Spinal cord (tissue), 10 donors: ENCODE results near the gene RPL10. TPM values are rescaled to one million over a fixed set of nuclear protein-coding genes. Genes with fewer than 3 reads are reported as not detected.
A peak's percentile ranks its signal among the peaks of the same experiment; 100 is the strongest.

Experiments used
- DNase-seq, 6 donors: peaks; one replicate each; pipeline versions ENCODE4 v3.0.0 to v3.0.0-alpha.2; 2013 to 2015; ENCODE audit warnings: low spot score in 6 of 6, low read depth in 4 of 6
- H3K27ac ChIP-seq: one replicate; pipeline ENCODE4 v1.5.1; 2013; ENCODE audit warnings: low read depth, low read length, control low read depth
- H3K27me3 ChIP-seq: one replicate; pipeline ENCODE4 v1.6.1; 2013; ENCODE audit warnings: low read length; ENCODE audit not compliant: control insufficient read depth, insufficient read depth
- H3K36me3 ChIP-seq: one replicate; pipeline ENCODE4 v1.6.1; 2013; ENCODE audit warnings: low read length; ENCODE audit not compliant: control insufficient read depth, insufficient read depth
- H3K4me1 ChIP-seq: one replicate; pipeline ENCODE4 v1.6.1; 2013; ENCODE audit warnings: low read length; ENCODE audit not compliant: control insufficient read depth, insufficient read depth
- H3K4me3 ChIP-seq: one replicate; pipeline ENCODE4 v1.5.1; 2013; ENCODE audit warnings: low read depth, low read length, control low read depth
- H3K9me3 ChIP-seq: one replicate; pipeline ENCODE4 v1.6.1; 2013; ENCODE audit warnings: low read length; ENCODE audit not compliant: control insufficient read depth, insufficient read depth
- WGBS: methylation state at CpG from one replicate; pipeline ENCODE4 v1.1.5; 2013; ENCODE audit warnings: missing lambda C conversion rate; ENCODE audit not compliant: insufficient coverage; 5-methylcytosine and 5-hydroxymethylcytosine counted together
- polyA plus RNA-seq, 2 donors: library from polyadenylated mRNA; unstranded; fragments of 120-200 nt; gene quantifications; one replicate each; pipeline ENCODE4 v1.2.1, GENCODE V29; 2013; ENCODE audit not compliant: insufficient read length in 2 of 2
- total RNA-seq, 2 donors: library from RNA; depleted of rRNA in 1 of 2; stranded (reverse); fragments of 120-200 nt in 1 of 2; fragments of >200 nt in 1 of 2; gene quantifications; one replicate each; pipeline versions ENCODE4 v1.2.3 to v1.2.4, GENCODE V29; 2013 to 2014
- donor health status: healthy.

The RPL10 gene
- total and polyA plus RNA-seq, 4 donors: 1,775 to 3,365 (median 2,025) TPM

DNA sequence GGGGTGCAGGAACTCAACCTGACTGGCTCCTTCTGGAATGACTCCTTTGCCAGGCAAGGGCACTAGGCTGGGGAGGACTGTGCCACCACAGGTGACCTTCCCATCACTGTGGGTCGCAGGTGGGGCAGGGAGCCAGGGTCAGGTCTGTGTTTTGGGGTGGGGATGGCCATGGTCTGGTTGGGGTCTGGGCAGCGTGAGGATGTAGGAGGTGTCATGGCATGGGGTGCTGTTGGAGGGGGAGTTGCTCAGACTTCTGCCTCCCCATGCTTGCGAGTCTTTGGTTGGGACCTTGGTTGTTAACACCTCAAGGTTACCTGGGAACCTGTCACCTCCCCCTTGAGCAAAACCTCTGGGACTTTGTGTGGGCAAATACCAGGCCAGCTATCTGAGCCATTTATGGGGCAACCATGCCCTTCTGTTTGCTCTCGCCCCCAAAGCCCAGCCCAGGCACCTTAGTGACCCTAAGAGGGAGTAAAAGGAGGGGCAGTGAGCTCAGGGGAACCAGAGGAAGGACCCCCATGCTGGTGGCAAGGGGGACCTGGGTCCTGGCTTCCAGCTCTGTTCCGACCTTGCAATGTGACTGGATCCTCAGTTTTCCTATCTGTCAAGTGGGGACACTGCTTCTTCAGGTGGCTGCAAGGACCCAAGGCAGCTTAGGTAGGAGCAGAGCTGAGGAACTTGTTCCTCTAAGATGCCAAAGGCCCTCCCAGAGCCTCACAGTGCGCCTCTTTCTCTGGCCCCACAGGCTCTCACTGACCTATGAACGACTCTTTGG lies 36.4 kb downstream of the RPL10 start:
- Histone ChIP-seq H3K27me3 (no peaks in the 10 kb centered on the region), H3K4me1 (peaks cover 37% of the 10 kb centered on the region), H3K36me3 (peaks cover 62% of the 10 kb centered on the region), H3K4me3 (no peak overlapping the region), H3K27ac (no peak overlapping the region), H3K9me3 (peaks cover 3% of the 10 kb centered on the region)
- WGBS: 75% methylated on average over 5 of the region's 7 CpGs
- no peak for DNase-seq

- WGBS: 85% methylated on average over 19 of the region's 19 CpGs
These were observed 37.1 kb downstream of the RPL10 start for GRCh38 chrX:154435171-154435733.

GRCh38 chrX:154436374-154436982 lies 38.3 kb downstream of the RPL10 start:
- Histone ChIP-seq H3K9me3 (peaks cover 3% of the 10 kb centered on the region), H3K4me3 (peak overlapping the region; percentile 29), H3K27ac (peak overlapping the region; percentile 79), H3K36me3 (peaks cover 71% of the 10 kb centered on the region), H3K27me3 (no peaks in the 10 kb centered on the region), H3K4me1 (peaks cover 40% of the 10 kb centered on the region)
- WGBS: 19% methylated on average over 46 of the region's 78 CpGs
- DNase-seq: peak in 2 of 6 donors; percentile 75 to 82

More at GRCh38 chrX:154435171-154435733, 37.1 kb downstream of the RPL10 start:
- no peak for DNase-seq
- Histone ChIP-seq H3K4me3 (no peak overlapping the region), H3K4me1 (peaks cover 37% of the 10 kb centered on the region), H3K9me3 (peaks cover 3% of the 10 kb centered on the region), H3K36me3 (peaks cover 68% of the 10 kb centered on the region), H3K27ac (no peak overlapping the region), H3K27me3 (no peaks in the 10 kb centered on the region)

- Histone ChIP-seq H3K27ac (peak within 1 kb of the TSS; percentile 79), H3K27me3 (no peaks in the 10 kb centered on the region), H3K4me3 (peak within 1 kb of the TSS; percentile 57), H3K36me3 (peaks cover 71% of the 10 kb centered on the region), H3K4me1 (peaks cover 37% of the 10 kb centered on the region), H3K9me3 (peaks cover 3% of the 10 kb centered on the region)
- WGBS: 21% methylated on average over 82 of the region's 93 CpGs
- DNase-seq: peak in 2 of 6 donors; percentile 34 to 77
These were observed 39.0 kb downstream of the RPL10 start, which contains the start of gene GDI1 for GRCh38 chrX:154436983-154437752. GDI1 (plus strand) TSS chrX:154437154; CDS start chrX:154437255, 101 bp downstream.

DNA sequence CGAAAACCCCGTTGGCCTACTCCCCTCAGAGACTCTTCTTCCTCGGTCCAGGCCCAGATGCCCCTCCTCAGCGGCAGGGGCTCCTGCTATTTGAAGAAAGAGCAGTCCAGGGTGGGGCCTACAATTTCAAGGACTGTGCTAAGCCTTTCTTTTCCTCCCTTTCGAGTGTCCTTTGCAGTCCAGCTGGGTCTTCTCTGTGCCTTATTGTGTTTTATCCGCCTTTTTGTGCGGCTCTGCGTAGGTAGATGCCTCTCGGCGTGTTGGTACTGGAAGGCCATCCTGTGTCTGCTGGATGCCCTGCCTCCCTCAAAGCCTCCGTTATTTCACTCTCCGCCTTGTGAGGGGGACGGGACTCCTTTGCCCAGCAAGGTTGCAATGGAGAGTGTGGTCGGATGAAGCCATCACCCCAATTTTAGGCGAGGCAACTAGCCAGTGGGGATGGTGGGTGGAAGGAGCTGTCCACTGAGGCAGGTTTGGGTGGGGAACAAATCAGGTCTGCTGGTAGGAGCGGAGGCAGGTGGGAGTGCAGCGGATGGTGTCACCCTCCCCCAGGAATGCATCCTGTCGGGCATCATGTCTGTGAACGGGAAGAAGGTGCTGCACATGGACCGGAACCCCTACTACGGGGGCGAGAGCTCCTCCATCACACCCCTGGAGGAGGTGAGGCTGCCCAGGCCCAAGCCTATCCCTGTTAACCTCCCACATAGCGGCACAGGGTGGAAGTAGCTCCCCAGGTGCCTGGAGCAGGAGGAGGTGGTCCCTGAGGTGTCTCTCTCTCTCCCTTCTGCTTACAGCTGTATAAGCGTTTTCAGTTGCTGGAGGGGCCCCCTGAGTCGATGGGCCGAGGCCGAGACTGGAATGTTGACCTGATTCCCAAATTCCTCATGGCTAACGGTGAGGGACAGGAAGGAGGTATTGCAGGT lies 40.1 kb downstream of the RPL10 start:
- peaks cover 34% of the 10 kb centered on the region for H3K4me1 ChIP-seq
- no peaks in the 10 kb centered on the region for H3K27me3 ChIP-seq
- DNase-seq: no peak
- peak overlapping the region; percentile 71 for H3K27ac ChIP-seq
- H3K4me3 ChIP-seq: peak overlapping the region; percentile 57
- WGBS: 53% methylated on average over 23 of the region's 28 CpGs
- H3K9me3 ChIP-seq: peaks cover 3% of the 10 kb centered on the region
- H3K36me3 ChIP-seq: peaks cover 72% of the 10 kb centered on the region

GRCh38 chrX:154439841-154440240 lies 41.7 kb downstream of the RPL10 start:
- no peak for DNase-seq
- Histone ChIP-seq H3K9me3 (peaks cover under 1% of the 10 kb centered on the region), H3K4me1 (peaks cover 45% of the 10 kb centered on the region), H3K4me3 (no peak overlapping the region), H3K27me3 (no peaks in the 10 kb centered on the region), H3K27ac (no peak overlapping the region), H3K36me3 (peaks cover 59% of the 10 kb centered on the region)
- WGBS: 86% methylated on average over 11 of the region's 18 CpGs

DNA sequence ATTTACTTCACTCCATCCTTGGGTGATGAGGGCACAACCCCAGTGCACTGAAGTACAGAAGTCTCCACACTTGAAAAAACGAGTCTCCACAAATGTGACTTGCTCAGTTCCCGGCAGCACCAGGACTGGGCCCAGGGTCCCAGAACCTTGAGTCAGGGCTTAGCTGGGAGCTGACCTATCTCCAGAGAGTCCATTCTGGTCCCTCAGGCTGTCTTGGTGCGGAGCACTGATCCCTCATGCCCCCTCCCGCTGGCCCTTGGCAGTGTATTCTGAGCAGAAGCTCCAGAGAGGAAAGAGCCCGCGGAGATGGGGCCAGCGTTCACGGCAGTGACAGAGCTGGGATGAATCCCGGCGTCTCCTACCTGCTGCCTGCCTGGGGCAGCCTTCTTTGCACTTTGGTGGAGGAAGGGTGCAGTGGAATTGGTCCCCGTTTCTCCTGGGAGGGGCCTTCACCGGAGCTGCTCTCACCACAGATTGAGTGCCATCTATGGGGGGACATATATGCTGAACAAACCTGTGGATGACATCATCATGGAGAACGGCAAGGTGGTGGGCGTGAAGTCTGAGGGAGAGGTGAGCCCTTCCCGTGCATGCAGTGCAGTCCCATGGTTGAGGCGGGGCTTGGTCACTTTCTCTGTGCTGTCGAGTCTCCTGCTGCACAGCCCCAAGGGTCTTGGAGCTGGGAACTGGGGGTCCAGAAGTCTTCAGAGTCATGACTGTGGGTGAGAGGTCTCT lies 42.6 kb downstream of the RPL10 start:
- H3K9me3 ChIP-seq: no peaks in the 10 kb centered on the region
- H3K4me1 ChIP-seq: peaks cover 48% of the 10 kb centered on the region
- H3K27me3 ChIP-seq: no peaks in the 10 kb centered on the region
- 82% methylated on average over 17 of the region's 17 CpGs for WGBS
- no peak overlapping the region for H3K4me3 ChIP-seq
- no peak for DNase-seq
- peaks cover 54% of the 10 kb centered on the region for H3K36me3 ChIP-seq
- no peak overlapping the region for H3K27ac ChIP-seq

DNA sequence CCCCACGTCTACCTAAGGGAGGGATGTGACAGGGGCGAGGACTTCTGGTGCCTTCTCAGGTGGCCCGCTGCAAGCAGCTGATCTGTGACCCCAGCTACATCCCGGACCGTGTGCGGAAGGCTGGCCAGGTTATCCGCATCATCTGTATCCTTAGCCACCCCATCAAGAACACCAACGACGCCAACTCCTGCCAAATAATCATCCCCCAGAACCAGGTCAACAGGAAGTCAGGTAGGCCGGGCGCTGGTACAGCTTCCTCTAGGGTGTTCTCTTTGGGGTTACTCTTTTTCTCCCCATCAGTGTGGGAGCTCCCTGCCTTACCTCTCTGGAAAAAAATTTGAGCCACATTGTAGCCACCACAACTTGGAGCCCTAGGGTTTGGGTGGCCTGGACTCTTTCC lies 43.4 kb downstream of the RPL10 start:
- H3K27me3 ChIP-seq: no peaks in the 10 kb centered on the region
- H3K4me3 ChIP-seq: no peak overlapping the region
- no peak overlapping the region for H3K27ac ChIP-seq
- peaks cover 60% of the 10 kb centered on the region for H3K36me3 ChIP-seq
- peaks cover 47% of the 10 kb centered on the region for H3K4me1 ChIP-seq
- H3K9me3 ChIP-seq: no peaks in the 10 kb centered on the region
- WGBS: 89% methylated on average over 5 of the region's 11 CpGs
- no peak for DNase-seq
